Measurements from ENCODE around the gene ADRB1. TPM values are rescaled to one million over a fixed set of nuclear protein-coding genes. Genes with fewer than 3 reads are reported as not detected.

The ADRB1 gene
- 0.12 TPM for polyA plus RNA-seq (ENCODE audit: insufficient read length)
- long read RNA-seq, donor 1: 0 reads
- long read RNA-seq, donor 2: 0 reads
- long read RNA-seq, donor 3, partial matches to known transcripts: 0 of 1 reads
- long read RNA-seq, donor 3, other reads (novel, unspliced or antisense): 0 of 1 reads
- long read RNA-seq, donor 4: 0 reads
- long read RNA-seq, donor 5, partial matches to known transcripts: 0 of 1 reads
- long read RNA-seq, donor 5, other reads (novel, unspliced or antisense): 0 of 1 reads
- long read RNA-seq, donor 6: 0 reads
- long read RNA-seq, donor 7: 0 reads
- long read RNA-seq, donor 8: 0 reads

GRCh38 chr10:114043532-114044246 lies at the start of gene ADRB1:
Gene ADRB1, plus strand, starts transcription at chr10:114043866. Its CDS starts 267 bp downstream, at chr10:114044133.
- peak; percentile 46 for DNase-seq

- no peak for DNase-seq
Observed at GRCh38 chr10:113995201-113995600, 48.5 kb upstream of the ADRB1 start.

- no peak for DNase-seq
Observed at GRCh38 chr10:113997428-113997827, 46.2 kb upstream of the ADRB1 start.

- no peak for DNase-seq
Observed at GRCh38 chr10:113999531-113999930, 44.1 kb upstream of the ADRB1 start.

- no peak for DNase-seq
Observed at GRCh38 chr10:114000457-114001010, 43.1 kb upstream of the ADRB1 start.

GRCh38 chr10:114002422-114002821 lies 41.2 kb upstream of the ADRB1 start:
- DNase-seq: no peak

- no peak for DNase-seq
Observed at GRCh38 chr10:114003161-114003941, 40.3 kb upstream of the ADRB1 start.

GRCh38 chr10:114009281-114009996 lies 34.2 kb upstream of the ADRB1 start:
- no peak for DNase-seq

GRCh38 chr10:114010316-114010715 lies 33.4 kb upstream of the ADRB1 start:
- no peak for DNase-seq

- no peak for DNase-seq
Observed at GRCh38 chr10:114012650-114013049, 31.0 kb upstream of the ADRB1 start.

- DNase-seq: no peak
Observed at GRCh38 chr10:114015708-114016107, 28.0 kb upstream of the ADRB1 start.

- DNase-seq: no peak
Observed at GRCh38 chr10:114017271-114017670, 26.4 kb upstream of the ADRB1 start.

- DNase-seq: no peak
Observed at GRCh38 chr10:114017873-114018272, 25.8 kb upstream of the ADRB1 start.

- DNase-seq: no peak
Observed at GRCh38 chr10:114019226-114019625, 24.4 kb upstream of the ADRB1 start.

- DNase-seq: no peak
Observed at GRCh38 chr10:114021154-114021553, 22.5 kb upstream of the ADRB1 start.

GRCh38 chr10:114021717-114022680 lies 21.7 kb upstream of the ADRB1 start:
- DNase-seq: peak; percentile 44

GRCh38 chr10:114022766-114023597 lies 20.7 kb upstream of the ADRB1 start:
- DNase-seq: no peak

- DNase-seq: no peak
Observed at GRCh38 chr10:114024876-114025610, 18.6 kb upstream of the ADRB1 start.

GRCh38 chr10:114025611-114026130 lies 18.0 kb upstream of the ADRB1 start:
- DNase-seq: no peak

All from left kidney (tissue), 8 donors.